GM20431 (cell line): ENCODE measurements around the gene GTF2F1.
"Not testable (repeated sequence)": the region's sequence is repeated elsewhere in the genome, so short reads cannot be mapped to it uniquely, and the experiment has no call there.

Source experiments
- in situ Hi-C: fragments of 300-500 bp; cut with MseI, MboI; formaldehyde crosslinking; loops from one replicate; pipeline ENCODE4 v1.15.0; 2020; ENCODE audit warnings: low sequenced_read_pairs; ENCODE audit not compliant: unreplicated experiment

Gene GTF2F1

GRCh38 chr19:6418562-6418932 lies 25.6 kb upstream of the GTF2F1 start:
- in situ Hi-C loops = no loop called here

- in situ Hi-C loops = no loop called here
Measured at GRCh38 chr19:6417713-6418561, 25.0 kb upstream of the GTF2F1 start.

GRCh38 chr19:6416658-6417405 lies 23.9 kb upstream of the GTF2F1 start:
- in situ Hi-C loops = no loop called here

GRCh38 chr19:6415591-6416190 lies 22.7 kb upstream of the GTF2F1 start:
- in situ Hi-C loops = no loop called here

GRCh38 chr19:6414793-6415590 lies 22.0 kb upstream of the GTF2F1 start:
- in situ Hi-C loops = no loop called here

- in situ Hi-C loops = no loop called here
Measured at GRCh38 chr19:6413721-6414643, 21.0 kb upstream of the GTF2F1 start.

- in situ Hi-C loops = no loop called here
Measured at GRCh38 chr19:6413291-6413690, 20.3 kb upstream of the GTF2F1 start.

- in situ Hi-C loops = no loop called here
Measured at GRCh38 chr19:6412447-6413091, 19.6 kb upstream of the GTF2F1 start.

GRCh38 chr19:6412061-6412446 lies 19.1 kb upstream of the GTF2F1 start:
- in situ Hi-C loops = no loop called here

- in situ Hi-C loops = no loop called here
Measured at GRCh38 chr19:6409346-6409745, 16.4 kb upstream of the GTF2F1 start.

- in situ Hi-C loops = no loop called here
Measured at GRCh38 chr19:6406401-6406800, 13.4 kb upstream of the GTF2F1 start.

GRCh38 chr19:6402837-6403608 lies 10.1 kb upstream of the GTF2F1 start:
- in situ Hi-C loops = no loop called here

GRCh38 chr19:6402058-6402457 lies 9.1 kb upstream of the GTF2F1 start:
- in situ Hi-C loops = no loop called here

- in situ Hi-C loops = not testable (repeated sequence)
Measured at GRCh38 chr19:6400062-6400944, 7.3 kb upstream of the GTF2F1 start.

- in situ Hi-C loops = no loop called here
Measured at GRCh38 chr19:6396305-6396704, 3.3 kb upstream of the GTF2F1 start.

GRCh38 chr19:6394831-6395230 lies 1.9 kb upstream of the GTF2F1 start:
- in situ Hi-C loops = no loop called here

- in situ Hi-C loops = no loop called here
Measured at GRCh38 chr19:6393983-6394412, 1.0 kb upstream of the GTF2F1 start.
